ENCODE results near the gene NOC3L. TPM values are rescaled to one million over a fixed set of nuclear protein-coding genes. Genes with fewer than 3 reads are reported as not detected.

NOC3L gene
- total RNA-seq, 2 experiments from 2014 or later: 31.6 to 37.1 TPM

- intact Hi-C loops (cut with micrococcal nuclease; ENCODE audit: unreplicated experiment): no loop called here
Observed at GRCh38 chr10:94357193-94357592, 5.5 kb downstream of the NOC3L start.

GRCh38 chr10:94355841-94356240 lies 6.9 kb downstream of the NOC3L start:
- CTCF ChIA-PET (ENCODE audit: unreplicated experiment): no interaction called here
- DNase-seq (ENCODE audit: low spot score): no peak
- peaks cover 96% of the 10 kb centered on the region for H3K36me3 ChIP-seq (ENCODE audit: insufficient read depth, low read length)

More at GRCh38 chr10:94357193-94357592, 5.5 kb downstream of the NOC3L start:
- BruUV-seq (replicated peaks): no TSS peak
- ChIA-PET POLR2A (interaction anchor here (1.6 kb wide), 1 partner anchor 14 kb away, joined by 7 read pairs; no protein-coding TSS in a partner anchor), CTCF (ENCODE audit: unreplicated experiment) (no interaction called here)
- Histone ChIP-seq H3K27ac (ENCODE audit: low read depth, low read length, poor library complexity, severe bottlenecking) (no peak overlapping the region), H3K36me3 (ENCODE audit: insufficient read depth, low read length) (peaks cover 89% of the 10 kb centered on the region), H3K79me2 (ENCODE audit: insufficient read depth, low read depth, low read length) (peaks cover 35% of the 10 kb centered on the region), H3K9me3 (ENCODE audit: low read length) (no peaks in the 10 kb centered on the region), H4K20me1 (ENCODE audit: insufficient read depth, low read length) (peaks cover 9% of the 10 kb centered on the region; the same call in 1 of the 2 replicates), H3K9me2 (ENCODE audit: insufficient read depth, low read length) (no peaks in the 10 kb centered on the region), H3K4me2 (ENCODE audit: low read length) (no peak overlapping the region), H3K4me1 (ENCODE audit: insufficient read depth, low read length, poor library complexity, severe bottlenecking) (peaks cover 12% of the 10 kb centered on the region), H3K4me3 (ENCODE audit: low read depth, low read length, poor library complexity, severe bottlenecking) (no peak overlapping the region), H2AFZ (ENCODE audit: low read length) (no peak overlapping the region)
- no peak for TF ChIP-seq CTCF (conservative IDR thresholded peaks at IDR 0.05; ENCODE audit: low read length)
- no peak for TF ChIP-seq EZH2phosphoT487 (IDR thresholded peaks at IDR 0.05; ENCODE audit: borderline replicate concordance, low read depth, low read length)
- no peak for DNase-seq (ENCODE audit: low spot score)

More at GRCh38 chr10:94355841-94356240, 6.9 kb downstream of the NOC3L start:
- Histone ChIP-seq H3K4me2 (ENCODE audit: low read length) (no peak overlapping the region), H4K20me1 (ENCODE audit: insufficient read depth, low read length) (no peaks in the 10 kb centered on the region), H3K79me2 (ENCODE audit: insufficient read depth, low read depth, low read length) (peaks cover 21% of the 10 kb centered on the region; the same call in 1 of the 2 replicates), H3K9me2 (ENCODE audit: insufficient read depth, low read length) (no peaks in the 10 kb centered on the region), H3K9me3 (ENCODE audit: low read length) (no peaks in the 10 kb centered on the region), H2AFZ (ENCODE audit: low read length) (no peak overlapping the region), H3K4me1 (ENCODE audit: insufficient read depth, low read length, poor library complexity, severe bottlenecking) (peaks cover 1% of the 10 kb centered on the region), H3K4me3 (ENCODE audit: low read depth, low read length, poor library complexity, severe bottlenecking) (no peak overlapping the region), H3K27ac (ENCODE audit: low read depth, low read length, poor library complexity, severe bottlenecking) (no peak overlapping the region)
- intact Hi-C loops (cut with micrococcal nuclease; ENCODE audit: unreplicated experiment): no loop called here
- POLR2A ChIA-PET: interaction anchor here (1.6 kb wide), 1 partner anchor 13 kb away, joined by 7 read pairs; no protein-coding TSS in a partner anchor
- no TSS peak for BruUV-seq (replicated peaks)
- no peak for TF ChIP-seq EZH2phosphoT487 (IDR thresholded peaks at IDR 0.05; ENCODE audit: borderline replicate concordance, low read depth, low read length)
- TF ChIP-seq CTCF (conservative IDR thresholded peaks at IDR 0.05; ENCODE audit: low read length): no peak
